Ovary (tissue), 9 donors: ENCODE measurements around the gene UBQLN2. TPM values are rescaled to one million over a fixed set of nuclear protein-coding genes. Genes with fewer than 3 reads are reported as not detected.
A peak's percentile ranks its signal among the peaks of the same experiment; 100 is the strongest.

ENCODE experiments used
- DNase-seq, 5 donors: peaks; one replicate each; pipeline ENCODE4 v3.0.0-alpha.2; 2019 to 2020
- H3K27ac ChIP-seq, 2 donors: fragments of 200-600 bp; one replicate each; pipeline versions ENCODE4 v1.5.1 to v1.8.0; 2019 to 2022
- H3K27me3 ChIP-seq: fragments of 200-600 bp; one replicate; pipeline ENCODE4 v1.8.0; 2022
- H3K36me3 ChIP-seq: fragments of 200-600 bp; sonication (generic); one replicate; pipeline ENCODE4 v1.5.1; 2019
- H3K4me1 ChIP-seq: one replicate; pipeline ENCODE4 v1.8.1; 2013; ENCODE audit warnings: mild to moderate bottlenecking, moderate library complexity; ENCODE audit not compliant: insufficient read depth
- H3K4me3 ChIP-seq: fragments of 200-600 bp; sonication (generic); one replicate; pipeline ENCODE4 v1.5.1; 2017
- H3K9me3 ChIP-seq, 2 donors: fragments of 200-600 bp in 1 of 2; sonication (generic) in 1 of 2; one replicate each; pipeline versions ENCODE4 v1.5.1 to v1.8.1; 2013 to 2019; ENCODE audit warnings: mild to moderate bottlenecking in 1 of 2, moderate library complexity in 1 of 2
- EP300 ChIP-seq: sonication (generic); formaldehyde crosslinking; IDR thresholded peaks from one replicate; pipeline ENCODE4 v1.6.1; 2017; ENCODE audit warnings: antibody characterized with exemption
- POLR2A ChIP-seq: fragments of 450-650 bp; IDR thresholded peaks from one replicate; pipeline ENCODE4 v1.6.1; 2017; ENCODE audit warnings: antibody characterized with exemption, mild to moderate bottlenecking, moderate library complexity
- WGBS, 3 donors: extraction: QIAGEN DNeasy Blood & Tissue Kit in 1 of 3; methylation state at CpG; one replicate each; pipeline versions ENCODE4 v1.1.5 to v1.1.7; 2013 to 2017; 5-methylcytosine and 5-hydroxymethylcytosine counted together
- intact Hi-C, 4 donors: fragments of 100-400 bp; cut with DNase I; formaldehyde crosslinking; loops; one replicate each; pipeline versions ENCODE4 v1.11.0 to v1.15.1; 2022 to 2023
- polyA plus RNA-seq, 2 donors: library from polyadenylated mRNA; stranded (reverse); fragments of 200-250 nt in 1 of 2; fragments of 350-450 nt in 1 of 2; fragmentation: Illumina TruSeq in 1 of 2; extraction: RNeasy Lipid Tissue Mini Kit (QIAGEN cat#74804) in 1 of 2; gene quantifications; one replicate each; pipeline ENCODE4 v1.2.3, GENCODE V29; 2013 to 2014
- total RNA-seq, 7 donors: library from RNA; depleted of rRNA in 2 of 7; stranded (reverse); fragments of >200 nt in 2 of 7; fragmentation: NEBNext Ultra II Directional in 3 of 7; extraction: Animal tissue kit (Norgen Biotek cat#: 25700) in 3 of 7; gene quantifications; one replicate each; pipeline versions ENCODE4 v1.1.0 to v1.2.4, GENCODE V29; 2016 to 2023
- TF ChIP-seq, protein P1 (sequence below), 3 donors: fragments of 450-650 bp in 2 of 3; fragments of 200-600 bp in 1 of 3; IDR thresholded peaks; one replicate each; pipeline versions ENCODE4 v1.5.1 to v1.8.0; 2016 to 2022; ENCODE audit warnings: antibody characterized with exemption in 3 of 3, mild to moderate bottlenecking in 1 of 3
- donor health status: DM: no; HTN: no; CAD: no; lungs with moderate emphysema.
- donor health status: DM: no; HTN: no; CAD: no.
- donor health status: Bipolar disorder and iron deficiency.
- donor health status: DM: yes; HTN: yes; CAD: no.
- donor health status: DM: no; HTN: no; CAD: no.
- donor health status: DM: yes; HTN: yes; CAD: no.

Gene UBQLN2
- total and polyA plus RNA-seq, 9 donors, result 18.5 to 53.4 (median 34.2) TPM

GRCh38 chrX:56564921-56565840 is 1.8 kb downstream of the UBQLN2 start:
- Histone ChIP-seq H3K9me3 (no peaks in the 10 kb centered on the region), H3K27me3 (no peaks in the 10 kb centered on the region), H3K27ac (no peak overlapping the region), H3K36me3 (no peaks in the 10 kb centered on the region), H3K4me3 (peak overlapping the region; percentile 56), H3K4me1 (no peaks in the 10 kb centered on the region)
- TF ChIP-seq POLR2A, result no peak
- TF ChIP-seq, protein P1, sequence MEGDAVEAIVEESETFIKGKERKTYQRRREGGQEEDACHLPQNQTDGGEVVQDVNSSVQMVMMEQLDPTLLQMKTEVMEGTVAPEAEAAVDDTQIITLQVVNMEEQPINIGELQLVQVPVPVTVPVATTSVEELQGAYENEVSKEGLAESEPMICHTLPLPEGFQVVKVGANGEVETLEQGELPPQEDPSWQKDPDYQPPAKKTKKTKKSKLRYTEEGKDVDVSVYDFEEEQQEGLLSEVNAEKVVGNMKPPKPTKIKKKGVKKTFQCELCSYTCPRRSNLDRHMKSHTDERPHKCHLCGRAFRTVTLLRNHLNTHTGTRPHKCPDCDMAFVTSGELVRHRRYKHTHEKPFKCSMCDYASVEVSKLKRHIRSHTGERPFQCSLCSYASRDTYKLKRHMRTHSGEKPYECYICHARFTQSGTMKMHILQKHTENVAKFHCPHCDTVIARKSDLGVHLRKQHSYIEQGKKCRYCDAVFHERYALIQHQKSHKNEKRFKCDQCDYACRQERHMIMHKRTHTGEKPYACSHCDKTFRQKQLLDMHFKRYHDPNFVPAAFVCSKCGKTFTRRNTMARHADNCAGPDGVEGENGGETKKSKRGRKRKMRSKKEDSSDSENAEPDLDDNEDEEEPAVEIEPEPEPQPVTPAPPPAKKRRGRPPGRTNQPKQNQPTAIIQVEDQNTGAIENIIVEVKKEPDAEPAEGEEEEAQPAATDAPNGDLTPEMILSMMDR (IDR thresholded peaks at IDR 0.05), result no peak
- TF ChIP-seq EP300, result no peak
- intact Hi-C loops, result no loop called here
- 37 to 41% (median 38%) methylated on average over 20 of the region's 20 CpGs for WGBS, 3 donors
- DNase-seq, result peak in 1 of 5 donors; percentile 19

GRCh38 chrX:56569378-56570057 is 6.1 kb downstream of the UBQLN2 start:
- TF ChIP-seq EP300 (no peak), POLR2A (no peak)
- TF ChIP-seq, protein P1 (IDR thresholded peaks at IDR 0.05), result no peak
- Histone ChIP-seq H3K4me1 (no peaks in the 10 kb centered on the region), H3K36me3 (no peaks in the 10 kb centered on the region), H3K27ac (no peak overlapping the region), H3K27me3 (no peaks in the 10 kb centered on the region), H3K4me3 (no peak overlapping the region), H3K9me3 (no peaks in the 10 kb centered on the region)
- WGBS, 3 donors, result 66 to 73% (median 70%) methylated on average over 6 of the region's 6 CpGs
- intact Hi-C loops, result no loop called here
- no peak for DNase-seq

DNA sequence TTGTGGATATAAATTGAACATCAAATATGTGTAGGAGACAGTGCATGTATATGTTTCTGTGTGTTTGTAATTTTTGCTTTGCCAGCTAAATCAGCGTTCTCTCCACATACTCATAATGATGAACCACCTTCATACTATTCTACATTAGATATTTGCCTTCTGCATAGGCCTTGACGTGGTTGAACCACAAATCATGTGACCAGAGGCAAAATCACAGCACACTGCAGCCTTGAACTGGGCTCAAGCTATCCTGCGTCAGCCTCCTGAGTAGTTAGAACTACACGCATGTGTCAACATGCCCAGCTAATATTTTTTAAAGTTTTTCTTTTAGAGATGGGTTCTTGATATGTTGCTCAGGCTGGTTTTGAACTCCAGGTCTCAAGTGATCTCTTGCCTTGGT is 9.5 kb downstream of the UBQLN2 start:
- Histone ChIP-seq H3K27ac (peak overlapping the region in 1 of 2 donors; percentile 18), H3K36me3 (no peaks in the 10 kb centered on the region), H3K9me3 (no peaks in the 10 kb centered on the region), H3K27me3 (no peaks in the 10 kb centered on the region), H3K4me3 (no peak overlapping the region), H3K4me1 (no peaks in the 10 kb centered on the region)
- no peak for DNase-seq
- 47 to 62% (median 56%) methylated on average over 4 of the region's 4 CpGs for WGBS, 3 donors
- intact Hi-C loops, result no loop called here
- no peak for TF ChIP-seq POLR2A
- TF ChIP-seq, protein P1 (IDR thresholded peaks at IDR 0.05), result no peak
- TF ChIP-seq EP300, result no peak

DNA sequence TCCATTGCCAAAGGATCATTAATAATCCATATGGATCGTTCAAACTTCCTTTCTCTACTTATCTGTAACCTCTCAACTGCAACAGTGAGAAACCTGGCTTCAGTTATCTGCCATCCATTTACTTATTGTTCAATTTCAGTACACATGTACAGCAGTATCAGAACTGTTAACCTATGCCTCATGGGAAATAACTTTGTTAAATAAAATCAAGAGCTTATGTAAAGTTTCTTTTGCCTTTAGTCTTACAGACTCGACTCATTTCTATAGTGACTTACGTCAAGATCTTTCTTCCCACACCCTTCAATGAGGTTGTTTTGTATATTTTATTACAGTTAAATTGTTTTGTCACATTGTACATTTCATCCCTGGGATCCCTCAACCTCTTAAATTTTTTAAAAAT is 11.4 kb downstream of the UBQLN2 start:
- 84 to 87% (median 84%) methylated on average over 3 of the region's 3 CpGs for WGBS, 3 donors
- TF ChIP-seq POLR2A (no peak), EP300 (no peak)
- TF ChIP-seq, protein P1 (IDR thresholded peaks at IDR 0.05), result no peak
- no peaks in the 10 kb centered on the region for H3K27me3 ChIP-seq
- no peaks in the 10 kb centered on the region for H3K4me1 ChIP-seq
- DNase-seq, result no peak
- no peaks in the 10 kb centered on the region for H3K9me3 ChIP-seq
- no peak overlapping the region for H3K4me3 ChIP-seq
- H3K36me3 ChIP-seq, result no peaks in the 10 kb centered on the region
- intact Hi-C loops, result no loop called here
- no peak overlapping the region for H3K27ac ChIP-seq
